Mesenteric fat pad (tissue), 1 donor: ENCODE measurements around the gene CTIF. TPM values are rescaled to one million over a fixed set of nuclear protein-coding genes. Genes with fewer than 3 reads are reported as not detected.

Experiments used
- DNase-seq: peaks from one replicate; pipeline ENCODE4 v3.0.0-alpha.2; 2020; ENCODE audit warnings: low spot score
- total RNA-seq: library from RNA; stranded (reverse); fragmentation: NEBNext Ultra II Directional; extraction: Animal tissue kit (Norgen Biotek cat#: 25700); gene quantifications from one replicate; pipeline ENCODE4 v1.2.1, GENCODE V29; 2021
- donor health status: DM: yes; HTN: yes; CAD: no.

The CTIF gene
- total RNA-seq, 1 donor from 2014 or later, result 196 TPM

- DNase-seq, result peak; percentile 49
Observed at GRCh38 chr18:48797841-48798255, 259.0 kb downstream of the CTIF start.

- DNase-seq, result peak; percentile 53
Observed at GRCh38 chr18:48798334-48799245, 259.8 kb downstream of the CTIF start.

GRCh38 chr18:48799724-48800315, 261.0 kb downstream of the CTIF start:
- peak; percentile 53 for DNase-seq

- DNase-seq, result peak; percentile 75
Observed at GRCh38 chr18:48800466-48800865, 261.6 kb downstream of the CTIF start.

- DNase-seq, result peak; percentile 71
Observed at GRCh38 chr18:48800876-48801727, 262.3 kb downstream of the CTIF start.

GRCh38 chr18:48801728-48802542, 263.1 kb downstream of the CTIF start:
- peak; percentile 76 for DNase-seq

- DNase-seq, result peak; percentile 78
Observed at GRCh38 chr18:48802543-48803290, 263.9 kb downstream of the CTIF start.

- DNase-seq, result peak; percentile 57
Observed at GRCh38 chr18:48803518-48803917, 264.7 kb downstream of the CTIF start.

GRCh38 chr18:48803951-48804855, 265.4 kb downstream of the CTIF start:
- DNase-seq, result peak; percentile 84

- peak; percentile 69 for DNase-seq
Observed at GRCh38 chr18:48804856-48805610, 266.2 kb downstream of the CTIF start.

GRCh38 chr18:48805826-48806535, 267.1 kb downstream of the CTIF start:
- peak; percentile 16 for DNase-seq

GRCh38 chr18:48806551-48807261, 267.9 kb downstream of the CTIF start:
- peak; percentile 79 for DNase-seq

- no peak for DNase-seq
Observed at GRCh38 chr18:48808476-48808875, 269.6 kb downstream of the CTIF start.

GRCh38 chr18:48809365-48809764, 270.5 kb downstream of the CTIF start:
- no peak for DNase-seq

- DNase-seq, result no peak
Observed at GRCh38 chr18:48810805-48811204, 272.0 kb downstream of the CTIF start.

GRCh38 chr18:48811401-48811800, 272.6 kb downstream of the CTIF start:
- DNase-seq, result no peak

GRCh38 chr18:48811977-48812451, 273.2 kb downstream of the CTIF start:
- peak; percentile 41 for DNase-seq
